Fibroblast of villous mesenchyme (primary cell): ENCODE results near the gene PLSCR1. TPM values are rescaled to one million over a fixed set of nuclear protein-coding genes. Genes with fewer than 3 reads are reported as not detected.
"Not testable (repeated sequence)": the region's sequence is repeated elsewhere in the genome, so short reads cannot be mapped to it uniquely, and the experiment has no call there.

Experiments
- DNase-seq: peaks from one replicate; pipeline ENCODE4 v3.0.0-alpha.2; 2010; ENCODE audit warnings: low read depth
- H3K4me3 ChIP-seq: 2 replicates; pipeline ENCODE4 v1.5.1; 2011; ENCODE audit warnings: low read depth, mild to moderate bottlenecking, low read length
- CTCF ChIP-seq: IDR thresholded peaks from 2 replicates; pipeline ENCODE4 v1.5.1; 2012; ENCODE audit warnings: low read depth, mild to moderate bottlenecking, low read length; ENCODE audit not compliant: insufficient read depth
- total RNA-seq: library from RNA; depleted of rRNA; stranded (reverse); fragments of >200 nt; gene quantifications from 2 replicates; pipeline ENCODE4 v1.2.3, GENCODE V29; 2012

PLSCR1 gene
- total RNA-seq, 1 donor, result 34.5 TPM

- H3K4me3 ChIP-seq, result no peak overlapping the region
- TF ChIP-seq CTCF, result no peak
- peak; percentile 87 for DNase-seq
Measured at GRCh38 chr3:146532406-146532805, 12.0 kb downstream of the PLSCR1 start.

- no peak for DNase-seq
- no peak overlapping the region for H3K4me3 ChIP-seq
- no peak for TF ChIP-seq CTCF
Measured at GRCh38 chr3:146530609-146531008, 13.8 kb downstream of the PLSCR1 start.

GRCh38 chr3:146529021-146529420 lies 15.4 kb downstream of the PLSCR1 start:
- peak; percentile 63 for DNase-seq
- no peak overlapping the region for H3K4me3 ChIP-seq
- no peak for TF ChIP-seq CTCF

- TF ChIP-seq CTCF, result no peak
- peak; percentile 70 for DNase-seq
- no peak overlapping the region for H3K4me3 ChIP-seq
Measured at GRCh38 chr3:146524961-146525360, 19.4 kb downstream of the PLSCR1 start.

GRCh38 chr3:146523531-146523930 lies 20.9 kb downstream of the PLSCR1 start:
- no peak for TF ChIP-seq CTCF
- H3K4me3 ChIP-seq, result no peak overlapping the region
- peak; percentile 73 for DNase-seq

- DNase-seq, H3K4me3 ChIP-seq: not testable (repeated sequence)
Measured at GRCh38 chr3:146522174-146523158, 21.9 kb downstream of the PLSCR1 start.

- DNase-seq, result no peak
- no peak for TF ChIP-seq CTCF
- no peak overlapping the region for H3K4me3 ChIP-seq
Measured at GRCh38 chr3:146521394-146521793, 23.0 kb downstream of the PLSCR1 start.
